HepG2 (cell line): ENCODE results near the gene DCAKD. TPM values are rescaled to one million over a fixed set of nuclear protein-coding genes. Genes with fewer than 3 reads are reported as not detected.

Experiments
- DNMT1 ChIP-seq: sonication (generic); formaldehyde crosslinking; IDR thresholded peaks from 2 replicates; pipeline ENCODE4 v1.5.1; 2020; ENCODE audit warnings: mild to moderate bottlenecking, missing genetic modification reagents
- GATA4 ChIP-seq: sonication (generic); IDR thresholded peaks from 2 replicates; pipeline ENCODE4 v1.6.1; 2016; ENCODE audit warnings: antibody characterized with exemption, low read depth, borderline replicate concordance
- HNRNPL ChIP-seq: fragments of 200-400 bp; formaldehyde crosslinking; IDR thresholded peaks from 2 replicates; pipeline ENCODE4 v1.6.1; 2017; ENCODE audit warnings: mild to moderate bottlenecking, low read depth, low read length
- NCOA2 ChIP-seq: sonication (generic); formaldehyde crosslinking; IDR thresholded peaks from 2 replicates; pipeline ENCODE4 v1.8.0; 2022; ENCODE audit warnings: inconsistent platforms
- PCBP1 ChIP-seq: fragments of 200-400 bp; formaldehyde crosslinking; IDR thresholded peaks from 2 replicates; pipeline ENCODE4 v1.6.1; 2017; ENCODE audit warnings: mild to moderate bottlenecking, low read depth, low read length, borderline replicate concordance
- SP5 ChIP-seq: IDR thresholded peaks from 2 replicates; pipeline ENCODE4 v1.6.1; 2016; ENCODE audit warnings: low read depth, borderline replicate concordance
- ZBTB8A ChIP-seq: sonication (generic); formaldehyde crosslinking; IDR thresholded peaks from 2 replicates; pipeline ENCODE4 v1.4.0; 2020; ENCODE audit warnings: mild to moderate bottlenecking, low read depth, missing genetic modification reagents, borderline replicate concordance
- ZNF225 ChIP-seq: sonication (generic); formaldehyde crosslinking; IDR thresholded peaks from 2 replicates; pipeline ENCODE4 v1.4.0; 2020; ENCODE audit warnings: mild to moderate bottlenecking, missing genetic modification reagents
- ZNF616 ChIP-seq: sonication (generic); formaldehyde crosslinking; IDR thresholded peaks from 2 replicates; pipeline ENCODE4 v1.5.0; 2020; ENCODE audit warnings: low read depth, mild to moderate bottlenecking, missing genetic modification reagents
- polyA plus RNA-seq, 8 experiments: library from polyadenylated mRNA; depleted of rRNA in 3 of 8; stranded (reverse) in 7 of 8; unstranded in 1 of 8; fragments of >200 nt; fragmentation: Illumina TruSeq in 4 of 8; extraction: Trizol in 4 of 8; gene quantifications; 2 replicates each; pipeline versions ENCODE4 v1.2.1 to v1.2.3, GENCODE V29; 2011 to 2016; ENCODE audit warnings: low read depth in 4 of 8, missing spikeins in 1 of 8, mixed read lengths in 1 of 8; ENCODE audit not compliant: insufficient read depth in 1 of 8
- total RNA-seq, 5 experiments: library from RNA; depleted of rRNA; stranded (reverse); fragments of >200 nt; fragmentation: Illumina TruSeq; extraction: Trizol; gene quantifications; 2 replicates each; pipeline ENCODE4 v1.2.3, GENCODE V29; 2016; ENCODE audit warnings: low read depth in 1 of 5
- TF ChIP-seq, protein P1 (sequence below): sonication (generic); formaldehyde crosslinking; IDR thresholded peaks from 2 replicates; pipeline ENCODE4 v1.4.0; 2020; ENCODE audit warnings: missing genetic modification reagents, mild to moderate bottlenecking, borderline replicate concordance
- TF ChIP-seq, protein P2 (sequence below): IDR thresholded peaks from 2 replicates; pipeline ENCODE4 v1.6.1; 2016; ENCODE audit warnings: control low read depth
- TF ChIP-seq, protein P3 (sequence below): sonication (generic); formaldehyde crosslinking; IDR thresholded peaks from 2 replicates; pipeline ENCODE4 v1.4.0; 2020; ENCODE audit warnings: mild to moderate bottlenecking, missing genetic modification reagents
- TF ChIP-seq, protein P4 (sequence below): sonication (generic); formaldehyde crosslinking; IDR thresholded peaks from 2 replicates; pipeline ENCODE4 v1.4.0; 2020; ENCODE audit warnings: mild to moderate bottlenecking, low read depth, missing genetic modification reagents

Gene DCAKD
- total and polyA plus RNA-seq, 2 of the 13 experiments (the other 11 are each of a cell fraction or from before 2014, with no cell fraction given): 25.9 to 29.2 TPM

DNA sequence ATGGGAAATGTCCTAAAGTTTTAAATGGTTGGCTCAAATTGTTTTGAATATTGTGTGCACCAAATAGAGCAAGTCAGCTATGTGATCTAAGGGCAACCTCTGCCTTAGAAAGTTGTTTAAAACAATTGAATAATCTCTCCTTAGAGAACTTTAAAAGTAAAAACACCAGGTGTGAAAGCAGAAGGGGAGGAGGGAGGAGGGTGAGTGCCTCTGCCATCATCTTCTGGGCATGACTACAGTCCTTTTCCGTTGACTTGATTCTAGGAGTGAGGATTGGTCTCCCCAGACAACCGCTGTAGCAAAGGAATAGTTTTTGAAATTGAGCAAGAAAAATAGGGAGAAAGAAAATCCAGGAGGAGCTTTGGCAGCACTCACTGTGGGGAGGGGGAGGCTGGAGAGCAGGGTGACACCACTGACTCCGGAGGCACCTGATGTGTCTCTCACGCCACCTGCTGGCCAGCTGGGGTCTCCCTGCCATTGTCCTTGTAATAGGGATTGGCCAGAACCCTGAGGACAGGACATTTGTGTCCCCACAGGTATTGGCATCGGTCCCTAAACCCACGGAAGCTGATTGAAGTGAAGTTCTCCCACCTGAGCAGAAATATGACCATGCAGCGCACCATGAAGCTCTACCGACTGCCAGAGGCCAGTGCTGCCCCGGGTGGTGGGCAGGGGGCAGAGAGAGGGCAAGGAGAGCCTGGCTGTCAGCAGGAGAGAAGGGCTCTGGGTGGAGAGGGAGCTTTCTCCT lies 47.6 kb upstream of the DCAKD start (continued):
- no peak for TF ChIP-seq HNRNPL
- TF ChIP-seq ZNF225 (CRISPR knock-in tag): no peak
- TF ChIP-seq, protein P1, sequence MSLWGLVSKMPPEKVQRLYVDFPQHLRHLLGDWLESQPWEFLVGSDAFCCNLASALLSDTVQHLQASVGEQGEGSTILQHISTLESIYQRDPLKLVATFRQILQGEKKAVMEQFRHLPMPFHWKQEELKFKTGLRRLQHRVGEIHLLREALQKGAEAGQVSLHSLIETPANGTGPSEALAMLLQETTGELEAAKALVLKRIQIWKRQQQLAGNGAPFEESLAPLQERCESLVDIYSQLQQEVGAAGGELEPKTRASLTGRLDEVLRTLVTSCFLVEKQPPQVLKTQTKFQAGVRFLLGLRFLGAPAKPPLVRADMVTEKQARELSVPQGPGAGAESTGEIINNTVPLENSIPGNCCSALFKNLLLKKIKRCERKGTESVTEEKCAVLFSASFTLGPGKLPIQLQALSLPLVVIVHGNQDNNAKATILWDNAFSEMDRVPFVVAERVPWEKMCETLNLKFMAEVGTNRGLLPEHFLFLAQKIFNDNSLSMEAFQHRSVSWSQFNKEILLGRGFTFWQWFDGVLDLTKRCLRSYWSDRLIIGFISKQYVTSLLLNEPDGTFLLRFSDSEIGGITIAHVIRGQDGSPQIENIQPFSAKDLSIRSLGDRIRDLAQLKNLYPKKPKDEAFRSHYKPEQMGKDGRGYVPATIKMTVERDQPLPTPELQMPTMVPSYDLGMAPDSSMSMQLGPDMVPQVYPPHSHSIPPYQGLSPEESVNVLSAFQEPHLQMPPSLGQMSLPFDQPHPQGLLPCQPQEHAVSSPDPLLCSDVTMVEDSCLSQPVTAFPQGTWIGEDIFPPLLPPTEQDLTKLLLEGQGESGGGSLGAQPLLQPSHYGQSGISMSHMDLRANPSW (CRISPR knock-in tag): no peak
- no peak for TF ChIP-seq ZBTB8A (CRISPR knock-in tag)
- no peak for TF ChIP-seq PCBP1
- TF ChIP-seq GATA4: no peak
- no peak for TF ChIP-seq SP5 (CRISPR knock-in tag)
- TF ChIP-seq, protein P2, sequence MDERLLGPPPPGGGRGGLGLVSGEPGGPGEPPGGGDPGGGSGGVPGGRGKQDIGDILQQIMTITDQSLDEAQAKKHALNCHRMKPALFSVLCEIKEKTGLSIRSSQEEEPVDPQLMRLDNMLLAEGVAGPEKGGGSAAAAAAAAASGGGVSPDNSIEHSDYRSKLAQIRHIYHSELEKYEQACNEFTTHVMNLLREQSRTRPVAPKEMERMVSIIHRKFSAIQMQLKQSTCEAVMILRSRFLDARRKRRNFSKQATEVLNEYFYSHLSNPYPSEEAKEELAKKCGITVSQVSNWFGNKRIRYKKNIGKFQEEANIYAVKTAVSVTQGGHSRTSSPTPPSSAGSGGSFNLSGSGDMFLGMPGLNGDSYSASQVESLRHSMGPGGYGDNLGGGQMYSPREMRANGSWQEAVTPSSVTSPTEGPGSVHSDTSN (CRISPR knock-in tag): no peak
- no peak for TF ChIP-seq DNMT1 (CRISPR knock-in tag)
- TF ChIP-seq, protein P3, sequence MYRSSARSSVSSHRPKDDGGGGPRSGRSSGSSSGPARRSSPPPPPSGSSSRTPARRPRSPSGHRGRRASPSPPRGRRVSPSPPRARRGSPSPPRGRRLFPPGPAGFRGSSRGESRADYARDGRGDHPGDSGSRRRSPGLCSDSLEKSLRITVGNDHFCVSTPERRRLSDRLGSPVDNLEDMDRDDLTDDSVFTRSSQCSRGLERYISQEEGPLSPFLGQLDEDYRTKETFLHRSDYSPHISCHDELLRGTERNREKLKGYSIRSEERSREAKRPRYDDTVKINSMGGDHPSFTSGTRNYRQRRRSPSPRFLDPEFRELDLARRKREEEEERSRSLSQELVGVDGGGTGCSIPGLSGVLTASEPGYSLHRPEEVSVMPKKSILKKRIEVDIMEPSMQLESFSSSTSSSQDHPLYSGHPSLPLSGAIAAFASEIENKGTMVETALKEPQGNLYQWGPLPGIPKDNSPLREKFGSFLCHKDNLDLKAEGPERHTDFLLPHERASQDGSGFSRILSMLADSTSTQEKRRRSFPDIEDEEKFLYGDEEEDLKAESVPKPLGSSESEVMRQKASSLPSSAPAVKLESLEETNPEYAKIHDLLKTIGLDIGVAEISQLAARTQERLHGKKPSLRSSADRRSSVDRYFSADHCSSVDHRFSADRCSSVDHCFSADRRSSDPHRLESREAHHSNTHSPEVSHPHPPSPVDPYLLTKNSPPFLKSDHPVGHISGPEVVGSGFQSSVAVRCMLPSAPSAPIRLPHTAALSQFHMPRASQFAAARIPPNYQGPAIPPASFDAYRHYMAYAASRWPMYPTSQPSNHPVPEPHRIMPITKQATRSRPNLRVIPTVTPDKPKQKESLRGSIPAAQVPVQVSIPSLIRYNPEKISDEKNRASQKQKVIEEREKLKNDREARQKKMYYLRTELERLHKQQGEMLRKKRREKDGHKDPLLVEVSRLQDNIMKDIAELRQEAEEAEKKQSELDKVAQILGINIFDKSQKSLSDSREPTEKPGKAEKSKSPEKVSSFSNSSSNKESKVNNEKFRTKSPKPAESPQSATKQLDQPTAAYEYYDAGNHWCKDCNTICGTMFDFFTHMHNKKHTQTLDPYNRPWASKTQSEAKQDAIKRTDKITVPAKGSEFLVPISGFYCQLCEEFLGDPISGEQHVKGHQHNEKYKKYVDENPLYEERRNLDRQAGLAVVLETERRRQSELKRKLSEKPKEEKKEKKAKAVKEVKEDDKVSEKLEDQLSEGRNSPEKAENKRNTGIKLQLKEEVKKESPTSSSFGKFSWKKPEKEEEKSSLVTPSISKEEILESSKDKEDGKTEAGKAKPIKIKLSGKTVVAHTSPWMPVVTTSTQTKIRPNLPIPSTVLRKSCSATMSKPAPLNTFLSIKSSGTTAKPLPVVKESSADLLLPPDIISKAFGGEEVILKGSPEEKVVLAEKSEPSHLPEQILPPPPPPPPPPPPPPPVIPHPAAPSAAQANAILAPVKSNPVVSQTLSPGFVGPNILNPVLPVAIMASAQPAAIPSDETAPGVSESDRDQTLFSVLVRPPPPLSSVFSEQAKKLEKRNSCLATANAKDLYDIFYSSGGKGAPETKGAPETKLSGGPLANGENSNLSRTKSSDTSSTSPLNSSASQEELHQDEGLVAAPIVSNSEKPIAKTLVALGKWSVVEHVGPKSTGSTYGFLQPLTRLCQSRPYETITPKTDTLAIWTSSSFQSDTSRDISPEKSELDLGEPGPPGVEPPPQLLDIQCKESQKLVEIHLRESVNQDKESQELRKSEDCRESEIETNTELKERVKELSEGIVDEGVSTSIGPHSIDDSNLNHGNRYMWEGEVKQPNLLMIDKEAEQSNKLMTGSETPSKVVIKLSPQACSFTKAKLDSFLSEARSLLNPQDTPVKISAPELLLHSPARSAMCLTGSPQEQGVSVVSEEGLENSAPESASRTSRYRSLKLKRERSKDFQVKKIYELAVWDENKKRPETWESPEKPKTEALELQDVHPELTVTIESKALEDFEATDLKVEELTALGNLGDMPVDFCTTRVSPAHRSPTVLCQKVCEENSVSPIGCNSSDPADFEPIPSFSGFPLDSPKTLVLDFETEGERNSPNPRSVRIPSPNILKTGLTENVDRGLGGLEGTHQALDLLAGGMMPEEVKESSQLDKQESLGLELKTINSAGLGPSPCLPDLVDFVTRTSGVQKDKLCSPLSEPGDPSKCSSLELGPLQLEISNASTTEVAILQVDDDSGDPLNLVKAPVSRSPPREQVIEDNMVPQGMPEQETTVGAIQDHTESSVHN (CRISPR knock-in tag): no peak
- TF ChIP-seq, protein P4, sequence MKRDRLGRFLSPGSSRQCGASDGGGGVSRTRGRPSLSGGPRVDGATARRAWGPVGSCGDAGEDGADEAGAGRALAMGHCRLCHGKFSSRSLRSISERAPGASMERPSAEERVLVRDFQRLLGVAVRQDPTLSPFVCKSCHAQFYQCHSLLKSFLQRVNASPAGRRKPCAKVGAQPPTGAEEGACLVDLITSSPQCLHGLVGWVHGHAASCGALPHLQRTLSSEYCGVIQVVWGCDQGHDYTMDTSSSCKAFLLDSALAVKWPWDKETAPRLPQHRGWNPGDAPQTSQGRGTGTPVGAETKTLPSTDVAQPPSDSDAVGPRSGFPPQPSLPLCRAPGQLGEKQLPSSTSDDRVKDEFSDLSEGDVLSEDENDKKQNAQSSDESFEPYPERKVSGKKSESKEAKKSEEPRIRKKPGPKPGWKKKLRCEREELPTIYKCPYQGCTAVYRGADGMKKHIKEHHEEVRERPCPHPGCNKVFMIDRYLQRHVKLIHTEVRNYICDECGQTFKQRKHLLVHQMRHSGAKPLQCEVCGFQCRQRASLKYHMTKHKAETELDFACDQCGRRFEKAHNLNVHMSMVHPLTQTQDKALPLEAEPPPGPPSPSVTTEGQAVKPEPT (CRISPR knock-in tag): no peak
- TF ChIP-seq ZNF616 (CRISPR knock-in tag): no peak
- TF ChIP-seq NCOA2 (CRISPR knock-in tag): no peak
